ENCODE measurements around the gene C14orf119. TPM values are rescaled to one million over a fixed set of nuclear protein-coding genes. Genes with fewer than 3 reads are reported as not detected.

The C14orf119 gene
- total and polyA plus RNA-seq, 8 donors, result 1.8 to 51.8 (median 25.2) TPM; not detected in 1

DNA sequence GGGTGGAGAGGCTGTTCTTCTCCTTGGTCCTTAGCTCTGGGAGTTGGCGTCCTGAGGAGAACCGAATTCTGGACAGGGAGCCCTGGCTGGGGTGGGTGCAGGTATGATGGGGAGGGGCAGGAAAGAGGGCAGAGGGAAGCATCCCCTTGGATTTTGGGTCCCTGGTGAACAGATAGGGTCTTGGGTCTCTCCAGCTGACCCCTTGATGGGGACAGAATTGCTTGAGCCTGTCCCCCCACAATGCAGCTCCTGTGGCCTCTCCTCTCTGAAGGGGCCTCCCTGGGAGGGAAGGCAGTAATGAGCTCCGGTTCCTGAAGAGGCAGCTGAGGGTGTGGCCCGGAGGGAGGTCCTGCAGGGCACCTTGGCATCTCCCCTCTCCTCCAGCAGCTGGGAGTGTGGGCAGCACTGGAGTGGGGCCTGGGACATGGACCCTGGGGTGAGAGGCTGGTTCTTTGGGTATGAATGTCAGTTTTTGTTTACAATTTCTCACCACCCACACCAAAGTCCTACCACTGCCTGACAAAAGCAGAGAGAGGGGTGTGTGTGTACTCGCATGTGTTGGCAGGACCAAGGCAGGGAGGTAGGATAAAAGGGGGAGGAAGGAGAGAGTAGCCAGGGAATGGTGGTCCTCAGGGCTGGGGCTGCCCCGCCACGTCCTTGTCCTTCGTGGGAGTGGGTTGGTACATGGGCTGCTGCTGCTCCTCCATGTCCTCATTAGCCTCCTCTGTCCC lies 31.4 kb downstream of the C14orf119 start:
- Histone ChIP-seq H3K36me3 (peaks cover 28 to 57% (median 55%) of the 10 kb centered on the region in 4 donors), H3K4me3 (no peak overlapping the region), H3K9me3 (no peaks in the 10 kb centered on the region), H3K27me3 (no peaks in the 10 kb centered on the region), H3K27ac (peak overlapping the region in 1 of 5 donors; percentile 25), H3K4me1 (peaks cover 0 to 44% (median 12%) of the 10 kb centered on the region in 4 donors)
- intact Hi-C loops (cut with DNase I; ENCODE audit: low total_unique reads), result no loop called here
- WGBS, 5 donors, result 81 to 88% (median 84%) methylated on average over 8 of the region's 8 CpGs
- no peak for DNase-seq
- TF ChIP-seq EP300 (IDR thresholded peaks at IDR 0.05) (no peak), POLR2A (IDR thresholded peaks at IDR 0.05) (no peak), POLR2AphosphoS5 (IDR thresholded peaks at IDR 0.05) (no peak)
- TF ChIP-seq, protein P1, sequence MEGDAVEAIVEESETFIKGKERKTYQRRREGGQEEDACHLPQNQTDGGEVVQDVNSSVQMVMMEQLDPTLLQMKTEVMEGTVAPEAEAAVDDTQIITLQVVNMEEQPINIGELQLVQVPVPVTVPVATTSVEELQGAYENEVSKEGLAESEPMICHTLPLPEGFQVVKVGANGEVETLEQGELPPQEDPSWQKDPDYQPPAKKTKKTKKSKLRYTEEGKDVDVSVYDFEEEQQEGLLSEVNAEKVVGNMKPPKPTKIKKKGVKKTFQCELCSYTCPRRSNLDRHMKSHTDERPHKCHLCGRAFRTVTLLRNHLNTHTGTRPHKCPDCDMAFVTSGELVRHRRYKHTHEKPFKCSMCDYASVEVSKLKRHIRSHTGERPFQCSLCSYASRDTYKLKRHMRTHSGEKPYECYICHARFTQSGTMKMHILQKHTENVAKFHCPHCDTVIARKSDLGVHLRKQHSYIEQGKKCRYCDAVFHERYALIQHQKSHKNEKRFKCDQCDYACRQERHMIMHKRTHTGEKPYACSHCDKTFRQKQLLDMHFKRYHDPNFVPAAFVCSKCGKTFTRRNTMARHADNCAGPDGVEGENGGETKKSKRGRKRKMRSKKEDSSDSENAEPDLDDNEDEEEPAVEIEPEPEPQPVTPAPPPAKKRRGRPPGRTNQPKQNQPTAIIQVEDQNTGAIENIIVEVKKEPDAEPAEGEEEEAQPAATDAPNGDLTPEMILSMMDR (IDR thresholded peaks at IDR 0.05), result no peak

DNA sequence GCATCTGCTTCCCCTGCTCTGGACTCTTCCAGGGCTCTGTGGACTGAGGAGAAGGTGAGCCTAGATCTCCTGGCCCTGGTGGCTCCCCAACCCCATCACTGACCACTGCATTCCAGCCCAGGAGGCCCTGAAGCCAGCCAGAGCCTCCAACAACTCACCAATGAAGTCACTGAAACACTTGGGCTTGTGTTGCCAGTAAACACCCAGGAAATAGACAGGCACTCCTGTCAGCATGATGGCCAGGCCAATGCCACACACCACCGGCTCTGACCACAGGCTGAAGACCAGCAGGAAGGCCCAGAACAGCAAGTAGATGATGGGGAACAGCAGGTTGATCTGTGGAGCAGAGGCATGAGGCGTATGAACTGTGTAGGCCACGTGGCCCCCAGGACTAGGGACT lies 32.6 kb downstream of the C14orf119 start:
- TF ChIP-seq, protein P1 (IDR thresholded peaks at IDR 0.05), result no peak
- TF ChIP-seq POLR2AphosphoS5 (IDR thresholded peaks at IDR 0.05) (no peak), POLR2A (IDR thresholded peaks at IDR 0.05) (no peak), EP300 (IDR thresholded peaks at IDR 0.05) (no peak)
- H3K4me1 ChIP-seq, result peaks cover 0 to 38% (median 8%) of the 10 kb centered on the region in 4 donors
- no peak overlapping the region for H3K4me3 ChIP-seq
- H3K36me3 ChIP-seq, result peaks cover 28 to 68% (median 65%) of the 10 kb centered on the region in 4 donors
- no peak overlapping the region for H3K27ac ChIP-seq
- intact Hi-C loops (cut with DNase I; ENCODE audit: low total_unique reads), result no loop called here
- DNase-seq, result no peak
- no peaks in the 10 kb centered on the region for H3K9me3 ChIP-seq
- no peaks in the 10 kb centered on the region for H3K27me3 ChIP-seq
- 85 to 94% (median 91%) methylated on average over 3 of the region's 3 CpGs for WGBS, 5 donors

DNA sequence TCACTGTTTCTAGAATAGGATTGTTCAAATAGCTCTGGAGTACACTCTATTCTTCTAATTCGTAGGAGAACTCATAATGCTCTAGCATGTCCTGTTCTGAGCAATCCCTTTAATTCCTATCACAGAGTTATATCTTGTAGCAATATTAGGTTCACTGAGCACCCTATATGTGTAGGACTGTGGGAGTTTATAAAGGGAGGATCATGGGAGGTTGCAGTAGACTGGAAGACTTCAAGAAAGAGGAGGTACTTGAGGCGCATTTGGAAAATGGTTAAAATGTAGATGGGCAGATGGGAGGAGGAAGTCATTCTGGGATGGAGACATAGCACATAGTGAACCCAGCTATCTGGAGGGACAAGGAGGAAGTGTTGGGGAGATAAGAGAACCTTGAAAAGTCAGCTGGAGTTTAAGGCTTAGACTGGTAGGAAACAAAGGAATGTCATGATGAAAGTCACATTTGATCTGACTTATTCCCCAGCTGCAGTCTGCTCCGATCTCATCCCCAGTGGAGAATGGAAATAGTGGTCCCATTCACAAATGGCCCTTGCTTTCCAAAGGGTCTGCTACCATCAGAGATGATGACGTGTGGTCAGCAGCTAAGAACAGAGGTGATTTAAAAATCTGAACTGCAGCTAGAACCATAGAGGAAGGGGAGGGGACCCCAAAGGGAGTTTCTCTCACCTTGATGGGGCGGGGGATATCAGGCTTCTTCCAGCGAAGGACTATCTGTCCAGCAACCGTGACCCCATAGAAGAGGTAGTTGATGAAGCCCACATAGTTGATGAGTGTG lies 33.9 kb downstream of the C14orf119 start:
- intact Hi-C loops (cut with DNase I; ENCODE audit: low total_unique reads), result no loop called here

DNA sequence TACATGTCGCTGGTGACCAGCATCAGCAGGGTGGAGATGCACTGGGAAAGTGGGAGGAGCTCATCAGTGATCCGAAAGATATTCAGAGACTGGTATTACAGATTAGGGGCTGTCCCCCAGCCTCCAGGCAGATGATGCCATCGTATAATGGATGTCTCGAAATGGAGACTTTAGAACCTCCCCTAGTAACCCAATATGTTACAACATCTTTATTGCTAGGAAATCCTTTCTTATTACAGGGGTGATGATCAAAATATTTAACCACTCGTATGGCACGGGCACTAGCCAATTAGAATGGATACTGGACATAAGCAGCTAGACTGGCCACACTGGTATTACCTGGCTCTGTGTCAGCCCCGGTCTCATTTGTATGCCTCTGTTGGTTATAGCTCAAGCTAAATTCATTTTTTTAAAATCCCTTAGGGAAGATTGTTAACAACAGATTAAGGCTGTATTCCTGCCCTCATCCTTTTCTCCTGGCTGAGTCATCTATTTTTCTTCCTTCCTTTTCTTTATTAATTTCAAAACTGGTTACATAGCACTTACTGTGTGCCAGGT lies 34.5 kb downstream of the C14orf119 start:
- H3K36me3 ChIP-seq, result peaks cover 28 to 74% (median 70%) of the 10 kb centered on the region in 4 donors
- H3K4me3 ChIP-seq, result no peak overlapping the region
- TF ChIP-seq, protein P1 (IDR thresholded peaks at IDR 0.05), result no peak
- no peak for TF ChIP-seq EP300 (IDR thresholded peaks at IDR 0.05)
- no peak for TF ChIP-seq POLR2AphosphoS5 (IDR thresholded peaks at IDR 0.05)
- no peak overlapping the region for H3K27ac ChIP-seq
- intact Hi-C loops (cut with DNase I; ENCODE audit: low total_unique reads), result no loop called here
- no peaks in the 10 kb centered on the region for H3K27me3 ChIP-seq
- peaks cover 0 to 25% (median 0%) of the 10 kb centered on the region in 4 donors for H3K4me1 ChIP-seq
- no peak for DNase-seq
- 85 to 93% (median 92%) methylated on average over 7 of the region's 7 CpGs for WGBS, 5 donors
- no peaks in the 10 kb centered on the region for H3K9me3 ChIP-seq

More for the DNA sequence above, 33.9 kb downstream of the C14orf119 start:
- H3K4me1 ChIP-seq, result peaks cover 0 to 25% (median 1%) of the 10 kb centered on the region in 4 donors
- TF ChIP-seq POLR2A (IDR thresholded peaks at IDR 0.05), result no peak
- TF ChIP-seq EP300 (IDR thresholded peaks at IDR 0.05), result no peak
- no peak for TF ChIP-seq POLR2AphosphoS5 (IDR thresholded peaks at IDR 0.05)
- TF ChIP-seq, protein P1 (IDR thresholded peaks at IDR 0.05), result no peak
- no peaks in the 10 kb centered on the region for H3K9me3 ChIP-seq
- H3K27ac ChIP-seq, result no peak overlapping the region
- DNase-seq, result no peak
- H3K36me3 ChIP-seq, result peaks cover 28 to 71% (median 69%) of the 10 kb centered on the region in 4 donors
- 86 to 96% (median 91%) methylated on average over 7 of the region's 7 CpGs for WGBS, 5 donors
- no peaks in the 10 kb centered on the region for H3K27me3 ChIP-seq
- H3K4me3 ChIP-seq, result no peak overlapping the region

All from stomach (tissue), 9 donors.